ENCODE data around the gene TATDN3.

GRCh38 chr1:212820969-212821368 lies 29.3 kb downstream of the TATDN3 start:
- TF ChIP-seq CTCF (IDR thresholded peaks at IDR 0.05) (no peak), POLR2A (IDR thresholded peaks at IDR 0.05) (no peak)
